Testis (tissue), 3 donors: ENCODE results near the gene MED10. TPM values are rescaled to one million over a fixed set of nuclear protein-coding genes. Genes with fewer than 3 reads are reported as not detected.

Experiments
- DNase-seq: peaks from one replicate; pipeline ENCODE4 v3.0.0-alpha.2; 2019
- H3K27ac ChIP-seq, 2 donors: fragments of 200-600 bp; sonication (generic); one replicate each; pipeline ENCODE4 v1.5.1; 2019
- H3K27me3 ChIP-seq: fragments of 200-600 bp; sonication (generic); one replicate; pipeline ENCODE4 v1.5.1; 2019
- H3K36me3 ChIP-seq: fragments of 200-600 bp; sonication (generic); one replicate; pipeline ENCODE4 v1.5.1; 2017; ENCODE audit warnings: low read depth; ENCODE audit errors: missing control alignments
- H3K4me1 ChIP-seq: fragments of 200-600 bp; sonication (generic); one replicate; pipeline ENCODE4 v1.5.1; 2019
- H3K4me3 ChIP-seq, 2 donors: fragments of 200-600 bp; sonication (generic); one replicate each; pipeline ENCODE4 v1.5.1; 2017 to 2019
- H3K9me3 ChIP-seq: fragments of 200-600 bp; sonication (generic); one replicate; pipeline ENCODE4 v1.5.1; 2017
- CTCF ChIP-seq, 3 experiments: fragments of 450-650 bp in 2 of 3; fragments of 200-600 bp in 1 of 3; sonication (generic) in 1 of 3; IDR thresholded peaks; one replicate each; pipeline ENCODE4 v1.5.1; 2016 to 2019; ENCODE audit warnings: antibody characterized with exemption in 3 of 3, mild to moderate bottlenecking in 2 of 3, moderate library complexity in 1 of 3
- POLR2A ChIP-seq: fragments of 450-650 bp; IDR thresholded peaks from one replicate; pipeline ENCODE4 v1.6.1; 2017; ENCODE audit warnings: antibody characterized with exemption, mild to moderate bottlenecking, moderate library complexity
- WGBS, 2 donors: methylation state at CpG; one replicate each; pipeline ENCODE4 v1.1.5; 2018; 5-methylcytosine and 5-hydroxymethylcytosine counted together
- intact Hi-C: fragments of 100-400 bp; cut with DNase I; formaldehyde crosslinking; loops from one replicate; pipeline ENCODE4 v1.15.1; 2023; ENCODE audit warnings: low total_unique reads
- polyA plus RNA-seq: library from polyadenylated mRNA; stranded (reverse); fragments of 350-450 nt; fragmentation: Illumina TruSeq; extraction: RNeasy Lipid Tissue Mini Kit (QIAGEN cat#74804); gene quantifications from one replicate; pipeline ENCODE4 v1.2.3, GENCODE V29; 2014; ENCODE audit warnings: low read depth, low replicate concordance; ENCODE audit not compliant: insufficient read depth
- total RNA-seq, 2 donors: library from RNA; depleted of rRNA; stranded (reverse); fragments of >200 nt; gene quantifications; one replicate each; pipeline ENCODE4 v1.2.3, GENCODE V29; 2016

Gene MED10
- total and polyA plus RNA-seq, 3 donors from 2014 or later = 43.6 to 47.9 (median 43.8) TPM

- intact Hi-C loops = no loop called here
- no peak for DNase-seq
- TF ChIP-seq CTCF (IDR thresholded peaks at IDR 0.05) = no peak
- H3K36me3 ChIP-seq = no peaks in the 10 kb centered on the region
- no peak overlapping the region for H3K4me3 ChIP-seq
- no peaks in the 10 kb centered on the region for H3K27me3 ChIP-seq
- no peaks in the 10 kb centered on the region for H3K4me1 ChIP-seq
- no peak overlapping the region for H3K27ac ChIP-seq
- no peaks in the 10 kb centered on the region for H3K9me3 ChIP-seq
- 76 to 81% methylated on average over 12 to 13 of the region's 13 CpGs for WGBS, 2 donors
These were observed 45.2 kb upstream of the MED10 start for GRCh38 chr5:6423327-6424109.

GRCh38 chr5:6419340-6419852 is 41.0 kb upstream of the MED10 start:
- Histone ChIP-seq H3K27ac (no peak overlapping the region), H3K4me3 (no peak overlapping the region), H3K4me1 (no peaks in the 10 kb centered on the region), H3K36me3 (no peaks in the 10 kb centered on the region), H3K27me3 (no peaks in the 10 kb centered on the region), H3K9me3 (no peaks in the 10 kb centered on the region)
- DNase-seq = no peak
- no peak for TF ChIP-seq CTCF (IDR thresholded peaks at IDR 0.05)
- no peak for TF ChIP-seq POLR2A
- 37% methylated on average over 8 of the region's 8 CpGs for WGBS, 2 donors
- intact Hi-C loops = no loop called here

GRCh38 chr5:6418679-6419276 is 40.4 kb upstream of the MED10 start:
- Histone ChIP-seq H3K27ac (no peak overlapping the region), H3K36me3 (no peaks in the 10 kb centered on the region), H3K4me1 (no peaks in the 10 kb centered on the region), H3K4me3 (no peak overlapping the region), H3K9me3 (no peaks in the 10 kb centered on the region), H3K27me3 (no peaks in the 10 kb centered on the region)
- WGBS, 2 donors = 74 to 77% methylated on average over 3 of the region's 3 CpGs
- intact Hi-C loops = no loop called here
- no peak for TF ChIP-seq POLR2A
- no peak for TF ChIP-seq CTCF (IDR thresholded peaks at IDR 0.05)
- no peak for DNase-seq

- no peak for DNase-seq
- 97 to 98% methylated on average over 10 of the region's 10 CpGs for WGBS, 2 donors
- TF ChIP-seq POLR2A (no peak), CTCF (IDR thresholded peaks at IDR 0.05) (no peak)
- Histone ChIP-seq H3K27ac (no peak overlapping the region), H3K36me3 (no peaks in the 10 kb centered on the region), H3K4me3 (no peak overlapping the region), H3K9me3 (no peaks in the 10 kb centered on the region), H3K4me1 (no peaks in the 10 kb centered on the region), H3K27me3 (no peaks in the 10 kb centered on the region)
- intact Hi-C loops = no loop called here
These were observed 39.3 kb upstream of the MED10 start for GRCh38 chr5:6417657-6418056.
